Endothelial cell of umbilical vein (primary cell): ENCODE data around the gene DUS1L.

Source experiments
- EZH2 ChIP-seq: IDR thresholded peaks from 2 replicates; pipeline ENCODE4 v1.6.1; 2012; ENCODE audit warnings: borderline replicate concordance, low read depth, mild to moderate bottlenecking, moderate library complexity, low read length, inconsistent platforms; ENCODE audit not compliant: severe bottlenecking
- FOS ChIP-seq: IDR thresholded peaks from 2 replicates; pipeline ENCODE4 v1.6.1; 2011; ENCODE audit warnings: mild to moderate bottlenecking, low read length, moderate library complexity, borderline replicate concordance; ENCODE audit not compliant: insufficient read depth
- GATA2 ChIP-seq: IDR thresholded peaks from 2 replicates; pipeline ENCODE4 v1.7.0; 2011; ENCODE audit warnings: low read depth, mild to moderate bottlenecking, moderate library complexity, mixed read lengths, low read length; ENCODE audit not compliant: insufficient read length, insufficient read depth
- JUN ChIP-seq: IDR thresholded peaks from 2 replicates; pipeline ENCODE4 v1.6.1; 2011; ENCODE audit warnings: borderline replicate concordance, low read depth; ENCODE audit not compliant: insufficient read length, insufficient read depth
- MYC ChIP-seq: IDR thresholded peaks from one replicate; pipeline ENCODE4 v1.6.1; 2011; ENCODE audit warnings: mild to moderate bottlenecking, low read depth, low read length
- POLR2A ChIP-seq: IDR thresholded peaks from 2 replicates; pipeline ENCODE4 v1.6.1; 2012; ENCODE audit warnings: low read depth, mild to moderate bottlenecking, control low read depth, low read length
- POLR2AphosphoS5 ChIP-seq: IDR thresholded peaks from 2 replicates; pipeline ENCODE4 v1.6.1; 2012; ENCODE audit warnings: low read depth, mild to moderate bottlenecking, control low read depth, low read length, moderate library complexity; ENCODE audit not compliant: insufficient read depth
- TF ChIP-seq, protein P1 (sequence below), 2 donors: IDR thresholded peaks; 1 replicate in 1 of 2; 2 replicates in 1 of 2; pipeline ENCODE4 v1.5.1; 2011; ENCODE audit warnings: low read length in 2 of 2, mild to moderate bottlenecking in 2 of 2, moderate library complexity in 2 of 2, control low read depth in 1 of 2, inconsistent platforms in 1 of 2, low read depth in 1 of 2; ENCODE audit not compliant: insufficient read depth in 1 of 2; ENCODE audit errors: extremely low read depth in 1 of 2
- TF ChIP-seq, protein P2 (sequence below): IDR thresholded peaks from 2 replicates; pipeline ENCODE4 v1.6.1; 2011; ENCODE audit not compliant: insufficient read depth, insufficient read length

DNA sequence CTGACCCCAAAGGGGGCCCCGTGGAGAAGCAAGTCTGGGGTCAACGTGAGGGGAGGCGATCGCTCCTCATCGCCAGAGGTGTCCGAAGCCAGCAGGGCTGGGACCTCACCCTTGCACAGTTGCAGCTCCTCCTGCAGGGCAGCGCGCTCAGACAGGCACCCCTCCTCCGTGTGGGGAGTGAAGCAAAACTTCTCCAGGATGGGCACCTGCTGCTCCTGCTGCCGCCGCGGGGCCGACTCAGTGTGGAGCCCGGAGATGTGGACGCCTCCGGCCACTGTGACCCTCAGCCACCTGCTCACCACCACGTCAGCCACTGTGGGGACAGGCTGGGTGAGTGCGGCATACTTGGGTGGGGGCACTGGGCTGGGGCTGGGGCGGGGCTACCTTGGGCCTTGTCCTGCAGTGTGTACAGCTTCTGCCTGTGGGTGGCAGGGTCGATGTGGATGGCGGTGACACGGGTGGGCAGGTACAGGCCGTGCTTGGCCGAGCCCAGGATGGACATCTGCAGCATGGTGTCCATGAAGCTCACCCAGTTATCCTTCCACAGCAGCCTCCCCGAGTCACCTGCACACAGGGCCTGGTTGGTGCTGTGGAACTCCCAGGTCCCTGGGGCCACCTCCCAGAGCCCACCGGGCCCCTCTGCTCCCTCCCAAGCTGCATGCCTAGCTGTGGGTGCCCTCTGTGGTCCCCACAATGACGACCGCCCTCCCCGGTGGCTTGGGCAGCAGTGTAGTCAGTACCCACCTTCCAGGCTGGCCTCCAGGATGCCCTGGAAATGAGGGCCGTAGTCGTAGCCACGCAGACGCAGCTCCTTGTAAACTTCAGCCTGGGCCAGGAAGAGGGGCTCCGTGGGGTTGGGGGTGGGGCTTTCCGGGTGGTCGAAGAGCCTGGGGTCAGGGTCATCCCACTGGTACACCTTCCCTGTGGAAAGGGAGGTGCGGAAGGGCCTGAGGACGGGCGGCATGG is 21.6 kb upstream of the DUS1L start:
- TF ChIP-seq, protein P1, sequence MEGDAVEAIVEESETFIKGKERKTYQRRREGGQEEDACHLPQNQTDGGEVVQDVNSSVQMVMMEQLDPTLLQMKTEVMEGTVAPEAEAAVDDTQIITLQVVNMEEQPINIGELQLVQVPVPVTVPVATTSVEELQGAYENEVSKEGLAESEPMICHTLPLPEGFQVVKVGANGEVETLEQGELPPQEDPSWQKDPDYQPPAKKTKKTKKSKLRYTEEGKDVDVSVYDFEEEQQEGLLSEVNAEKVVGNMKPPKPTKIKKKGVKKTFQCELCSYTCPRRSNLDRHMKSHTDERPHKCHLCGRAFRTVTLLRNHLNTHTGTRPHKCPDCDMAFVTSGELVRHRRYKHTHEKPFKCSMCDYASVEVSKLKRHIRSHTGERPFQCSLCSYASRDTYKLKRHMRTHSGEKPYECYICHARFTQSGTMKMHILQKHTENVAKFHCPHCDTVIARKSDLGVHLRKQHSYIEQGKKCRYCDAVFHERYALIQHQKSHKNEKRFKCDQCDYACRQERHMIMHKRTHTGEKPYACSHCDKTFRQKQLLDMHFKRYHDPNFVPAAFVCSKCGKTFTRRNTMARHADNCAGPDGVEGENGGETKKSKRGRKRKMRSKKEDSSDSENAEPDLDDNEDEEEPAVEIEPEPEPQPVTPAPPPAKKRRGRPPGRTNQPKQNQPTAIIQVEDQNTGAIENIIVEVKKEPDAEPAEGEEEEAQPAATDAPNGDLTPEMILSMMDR (IDR thresholded peaks at IDR 0.05; ENCODE audit: extremely low read depth in 1 of 2, insufficient read depth in 1 of 2, low read depth in 1 of 2, low read length in 2 of 2): no peak
- no peak for TF ChIP-seq POLR2A
- TF ChIP-seq POLR2AphosphoS5: no peak
- no peak for TF ChIP-seq GATA2
- no peak for TF ChIP-seq EZH2
- TF ChIP-seq, protein P2, sequence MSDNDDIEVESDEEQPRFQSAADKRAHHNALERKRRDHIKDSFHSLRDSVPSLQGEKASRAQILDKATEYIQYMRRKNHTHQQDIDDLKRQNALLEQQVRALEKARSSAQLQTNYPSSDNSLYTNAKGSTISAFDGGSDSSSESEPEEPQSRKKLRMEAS: no peak
- no peak for TF ChIP-seq MYC
- no peak for TF ChIP-seq FOS
- no peak for TF ChIP-seq JUN
